Measurements from ENCODE around the gene OGFOD1. TPM values are rescaled to one million over a fixed set of nuclear protein-coding genes. Genes with fewer than 3 reads are reported as not detected.

Gene OGFOD1
- total RNA-seq, 1 experiment from 2014 or later = 51.6 TPM

DNA sequence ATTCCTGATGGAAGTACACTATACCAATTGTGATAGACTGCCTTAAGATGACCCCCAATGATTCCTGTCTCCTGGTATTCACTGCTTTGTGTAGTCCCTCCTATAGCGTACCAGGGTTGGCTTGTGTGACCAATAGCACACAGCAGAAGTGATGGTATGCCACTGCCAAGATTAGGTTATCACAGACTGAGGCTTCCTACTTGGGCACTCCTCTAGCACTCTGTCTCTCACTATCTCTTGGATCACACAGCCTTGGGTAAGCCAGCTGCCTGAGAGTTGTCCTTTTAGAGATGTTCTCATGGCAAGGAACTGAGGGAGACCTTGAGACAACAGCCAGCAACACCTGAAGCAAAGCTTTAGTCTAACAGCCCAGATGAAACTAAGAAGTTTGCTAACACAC, 13.3 kb upstream of the OGFOD1 start:
- no peak for TF ChIP-seq CEBPB (IDR thresholded peaks at IDR 0.05; ENCODE audit: low read depth)
- intact Hi-C loops (cut with micrococcal nuclease) = no loop called here
- H3K36me3 ChIP-seq (ENCODE audit: control insufficient read depth in 1 of 2, insufficient read depth in 2 of 2, low read length in 2 of 2) = peaks cover 32 to 44% of the 10 kb centered on the region in 2 experiments
- RAD21 ChIA-PET (ENCODE audit: low non-redundant PET in 1 of 2, low total read pairs in 2 of 2, uncharacterized antibody in 2 of 2, unreplicated experiment in 2 of 2) = no interaction called here
- H3K4me3 ChIP-seq (replicated peaks in 1 of 2; ENCODE audit: low read depth in 1 of 2, low read length in 2 of 2) = no peak overlapping the region
- H4K20me1 ChIP-seq (ENCODE audit: insufficient read depth) = no peaks in the 10 kb centered on the region
- no peak overlapping the region for H2AFZ ChIP-seq (ENCODE audit: low read depth, low read length, poor library complexity, severe bottlenecking)
- no peak overlapping the region for H3K4me2 ChIP-seq (ENCODE audit: low read length)
- ATAC-seq (no peak), DNase-seq (ENCODE audit: low read depth, low spot score) (no peak)
- peaks cover 27% of the 10 kb centered on the region for H3K79me2 ChIP-seq (ENCODE audit: insufficient read depth, low read length)
- H3K4me1 ChIP-seq (ENCODE audit: control insufficient read depth in 1 of 2, insufficient read depth in 2 of 2, low read length in 2 of 2) = no peaks in the 10 kb centered on the region
- no peaks in the 10 kb centered on the region for H3K27me3 ChIP-seq (ENCODE audit: insufficient read depth, low read length)
- no peak overlapping the region for H3K9ac ChIP-seq (ENCODE audit: low read length)
- CTCF ChIA-PET = no interaction called here
- H3K9me3 ChIP-seq (ENCODE audit: control insufficient read depth in 1 of 2, insufficient read depth in 1 of 2, low read depth in 1 of 2, low read length in 2 of 2) = no peaks in the 10 kb centered on the region
- no peak overlapping the region for H3K27ac ChIP-seq (ENCODE audit: low read depth, low read length)
- POLR2A ChIA-PET = no interaction called here
- no peaks in the 10 kb centered on the region for H3K9me2 ChIP-seq (ENCODE audit: insufficient read depth)
- no TSS peak for BruUV-seq (replicated peaks)

DNA sequence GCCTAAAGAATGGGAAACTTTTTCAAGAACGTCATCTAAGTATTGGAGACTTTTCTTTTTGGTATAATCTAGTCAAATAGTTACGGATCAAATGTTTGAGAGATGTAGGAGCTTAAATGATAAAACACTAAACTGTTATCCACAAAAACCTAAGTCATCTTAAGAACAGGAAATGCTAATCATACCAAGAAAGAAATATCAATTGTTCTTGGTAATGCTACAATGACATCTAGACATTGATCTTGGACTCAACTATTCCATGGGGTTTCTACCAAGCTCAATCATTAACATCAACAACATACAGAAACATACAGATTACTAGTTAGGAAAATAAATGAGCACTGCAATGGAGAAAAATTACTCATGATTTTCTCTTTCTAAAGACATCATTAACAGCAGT, 4.1 kb upstream of the OGFOD1 start:
- H3K9me2 ChIP-seq (ENCODE audit: insufficient read depth) = no peaks in the 10 kb centered on the region
- peaks cover 89% of the 10 kb centered on the region for H3K79me2 ChIP-seq (ENCODE audit: insufficient read depth, low read length)
- no peak overlapping the region for H2AFZ ChIP-seq (ENCODE audit: low read depth, low read length, poor library complexity, severe bottlenecking)
- H3K4me2 ChIP-seq (ENCODE audit: low read length) = no peak overlapping the region
- no peak for ATAC-seq
- H3K36me3 ChIP-seq (ENCODE audit: control insufficient read depth in 1 of 2, insufficient read depth in 2 of 2, low read length in 2 of 2) = peaks cover 22 to 26% of the 10 kb centered on the region in 2 experiments; a peak in 3 of 4 replicates
- H3K27me3 ChIP-seq (ENCODE audit: insufficient read depth, low read length) = no peaks in the 10 kb centered on the region
- CTCF ChIA-PET = no interaction called here
- no peak overlapping the region for H3K4me3 ChIP-seq (replicated peaks in 1 of 2; ENCODE audit: low read depth in 1 of 2, low read length in 2 of 2)
- RAD21 ChIA-PET (ENCODE audit: low non-redundant PET in 1 of 2, low total read pairs in 2 of 2, uncharacterized antibody in 2 of 2, unreplicated experiment in 2 of 2) = no interaction called here
- peaks cover 5% of the 10 kb centered on the region; the same call in 1 of the 2 replicates for H4K20me1 ChIP-seq (ENCODE audit: insufficient read depth)
- H3K27ac ChIP-seq (ENCODE audit: low read depth, low read length) = no peak overlapping the region
- POLR2A ChIA-PET = no interaction called here
- no TSS peak for BruUV-seq (replicated peaks)
- H3K4me1 ChIP-seq (ENCODE audit: control insufficient read depth in 1 of 2, insufficient read depth in 2 of 2, low read length in 2 of 2) = peaks cover 17 to 33% of the 10 kb centered on the region in 2 experiments
- intact Hi-C loops (cut with micrococcal nuclease) = no loop called here
- TF ChIP-seq SP1 (IDR thresholded peaks at IDR 0.05; ENCODE audit: low read depth) = no peak
- H3K9me3 ChIP-seq (ENCODE audit: control insufficient read depth in 1 of 2, insufficient read depth in 1 of 2, low read depth in 1 of 2, low read length in 2 of 2) = no peaks in the 10 kb centered on the region
- H3K9ac ChIP-seq (ENCODE audit: low read length) = no peak overlapping the region
- DNase-seq (ENCODE audit: low read depth, low spot score) = no peak

DNA sequence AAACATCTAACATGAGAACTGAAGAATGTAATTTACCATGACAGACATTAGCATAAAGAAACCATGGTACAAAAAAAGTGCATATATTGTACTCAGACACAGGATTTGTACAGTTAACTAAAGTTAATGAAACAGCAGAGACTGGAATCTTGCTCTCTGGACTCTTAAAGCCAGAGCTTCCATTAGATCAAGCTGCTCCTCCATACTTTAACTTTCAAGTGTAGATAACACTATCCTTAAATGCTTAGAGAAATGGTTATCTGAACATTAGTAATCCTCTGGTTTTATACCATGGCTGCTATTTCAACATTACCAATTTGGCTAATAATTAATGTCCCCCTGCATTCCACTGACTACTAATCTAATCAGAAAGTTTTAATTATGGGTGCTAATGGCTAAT, 3.3 kb upstream of the OGFOD1 start:
- H3K4me3 ChIP-seq (replicated peaks in 1 of 2; ENCODE audit: low read depth in 1 of 2, low read length in 2 of 2) = no peak overlapping the region
- no peak overlapping the region for H2AFZ ChIP-seq (ENCODE audit: low read depth, low read length, poor library complexity, severe bottlenecking)
- BruUV-seq (replicated peaks) = no TSS peak
- intact Hi-C loops (cut with micrococcal nuclease) = no loop called here
- DNase-seq (ENCODE audit: low read depth, low spot score) = no peak
- ChIA-PET CTCF (no interaction called here), POLR2A (no interaction called here), RAD21 (ENCODE audit: low non-redundant PET in 1 of 2, low total read pairs in 2 of 2, uncharacterized antibody in 2 of 2, unreplicated experiment in 2 of 2) (no interaction called here)
- H3K79me2 ChIP-seq (ENCODE audit: insufficient read depth, low read length) = peaks cover 93% of the 10 kb centered on the region
- peaks cover 22 to 23% of the 10 kb centered on the region in 2 experiments; a peak in 3 of 4 replicates for H3K36me3 ChIP-seq (ENCODE audit: control insufficient read depth in 1 of 2, insufficient read depth in 2 of 2, low read length in 2 of 2)
- ATAC-seq = no peak
- H3K9me2 ChIP-seq (ENCODE audit: insufficient read depth) = no peaks in the 10 kb centered on the region
- no peak overlapping the region for H3K9ac ChIP-seq (ENCODE audit: low read length)
- peaks cover 22 to 40% of the 10 kb centered on the region in 2 experiments for H3K4me1 ChIP-seq (ENCODE audit: control insufficient read depth in 1 of 2, insufficient read depth in 2 of 2, low read length in 2 of 2)
- no peaks in the 10 kb centered on the region for H3K9me3 ChIP-seq (ENCODE audit: control insufficient read depth in 1 of 2, insufficient read depth in 1 of 2, low read depth in 1 of 2, low read length in 2 of 2)
- no peaks in the 10 kb centered on the region for H3K27me3 ChIP-seq (ENCODE audit: insufficient read depth, low read length)
- H3K4me2 ChIP-seq (ENCODE audit: low read length) = no peak overlapping the region
- H4K20me1 ChIP-seq (ENCODE audit: insufficient read depth) = peaks cover 5% of the 10 kb centered on the region; the same call in 1 of the 2 replicates
- no peak overlapping the region for H3K27ac ChIP-seq (ENCODE audit: low read depth, low read length)
- TF ChIP-seq FOSL1 (IDR thresholded peaks at IDR 0.05; ENCODE audit: low read depth) = no peak
- TF ChIP-seq EZH2phosphoT487 (IDR thresholded peaks at IDR 0.05; ENCODE audit: borderline replicate concordance) = no peak
- no peak for TF ChIP-seq POLR2A (IDR thresholded peaks at IDR 0.05; ENCODE audit: borderline replicate concordance, extremely low read depth, insufficient read depth, insufficient read length)
- TF ChIP-seq CTCF (IDR thresholded peaks at IDR 0.05 in 2 of 3, conservative IDR thresholded peaks at IDR 0.05 in 1 of 3; ENCODE audit: borderline replicate concordance in 1 of 3, insufficient read depth in 1 of 3, low read depth in 2 of 3, low read length in 2 of 3) = no peak
- no peak for TF ChIP-seq JUND (IDR thresholded peaks at IDR 0.05)
- TF ChIP-seq TCF7L2 (IDR thresholded peaks at IDR 0.05; ENCODE audit: borderline replicate concordance, extremely low read depth, insufficient read depth, insufficient read length) = no peak
- no peak for TF ChIP-seq REST (IDR thresholded peaks at IDR 0.05; ENCODE audit: low read depth)

All from HCT116 (cell line).